Ureter (tissue), 1 donor: ENCODE data around the gene RNF112. TPM values are rescaled to one million over a fixed set of nuclear protein-coding genes. Genes with fewer than 3 reads are reported as not detected.

Source experiments
- DNase-seq: peaks from one replicate; pipeline ENCODE4 v3.0.0-alpha.2; 2020; ENCODE audit warnings: low spot score
- total RNA-seq: library from RNA; stranded (reverse); gene quantifications from one replicate; pipeline ENCODE4 v1.2.4, GENCODE V29; 2023
- donor health status: DM: yes; HTN: yes; CAD: no.

RNF112 gene, protein sequence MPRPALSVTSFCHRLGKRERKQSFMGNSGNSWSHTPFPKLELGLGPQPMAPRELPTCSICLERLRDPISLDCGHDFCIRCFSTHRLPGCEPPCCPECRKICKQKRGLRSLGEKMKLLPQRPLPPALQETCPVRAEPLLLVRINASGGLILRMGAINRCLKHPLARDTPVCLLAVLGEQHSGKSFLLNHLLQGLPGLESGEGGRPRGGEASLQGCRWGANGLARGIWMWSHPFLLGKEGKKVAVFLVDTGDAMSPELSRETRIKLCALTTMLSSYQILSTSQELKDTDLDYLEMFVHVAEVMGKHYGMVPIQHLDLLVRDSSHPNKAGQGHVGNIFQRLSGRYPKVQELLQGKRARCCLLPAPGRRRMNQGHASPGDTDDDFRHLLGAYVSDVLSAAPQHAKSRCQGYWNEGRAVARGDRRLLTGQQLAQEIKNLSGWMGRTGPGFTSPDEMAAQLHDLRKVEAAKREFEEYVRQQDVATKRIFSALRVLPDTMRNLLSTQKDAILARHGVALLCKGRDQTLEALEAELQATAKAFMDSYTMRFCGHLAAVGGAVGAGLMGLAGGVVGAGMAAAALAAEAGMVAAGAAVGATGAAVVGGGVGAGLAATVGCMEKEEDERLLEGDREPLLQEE
- total RNA-seq = 20.7 TPM

DNA sequence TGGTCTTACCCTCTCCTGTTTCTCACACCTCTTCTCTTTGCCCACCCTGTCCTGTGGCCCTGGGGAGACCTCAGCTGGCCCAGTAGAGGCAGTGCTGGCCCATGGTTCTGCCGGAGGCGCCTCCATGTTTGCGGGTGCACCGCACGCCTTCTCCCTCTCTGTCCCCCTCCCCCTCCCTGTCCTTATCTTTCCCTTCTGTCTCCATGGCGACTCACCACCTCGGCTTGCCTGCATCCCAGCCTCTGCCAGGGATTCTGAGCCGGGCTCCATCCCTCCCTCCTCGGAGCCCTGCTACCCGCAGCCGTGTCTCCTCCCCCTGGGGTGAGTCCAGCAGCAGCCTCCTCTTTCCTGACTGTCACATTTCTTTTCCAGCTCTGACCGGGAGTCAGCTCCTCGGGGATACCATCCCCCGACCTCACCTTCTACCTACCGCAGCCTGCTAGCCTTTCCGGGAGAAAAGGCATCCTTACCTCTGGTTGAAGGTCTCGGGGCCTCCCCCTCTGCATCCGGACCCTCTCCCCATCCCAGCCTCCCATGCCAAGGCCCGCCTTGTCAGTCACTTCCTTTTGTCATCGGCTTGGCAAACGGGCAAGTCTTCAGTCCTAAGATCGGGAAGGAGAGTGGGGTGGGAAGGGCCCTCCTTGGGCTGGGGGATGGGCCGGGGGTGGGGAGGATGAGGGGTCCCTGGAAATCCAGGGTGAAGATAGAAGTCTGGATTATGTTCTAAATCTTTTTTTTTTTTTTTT, at the start of gene RNF112:
Gene RNF112 (plus strand): TSS at position 358 of the 746 bp plus-strand sequence. CDS start 177 bp downstream, at position 535.
- DNase-seq = no peak

DNA sequence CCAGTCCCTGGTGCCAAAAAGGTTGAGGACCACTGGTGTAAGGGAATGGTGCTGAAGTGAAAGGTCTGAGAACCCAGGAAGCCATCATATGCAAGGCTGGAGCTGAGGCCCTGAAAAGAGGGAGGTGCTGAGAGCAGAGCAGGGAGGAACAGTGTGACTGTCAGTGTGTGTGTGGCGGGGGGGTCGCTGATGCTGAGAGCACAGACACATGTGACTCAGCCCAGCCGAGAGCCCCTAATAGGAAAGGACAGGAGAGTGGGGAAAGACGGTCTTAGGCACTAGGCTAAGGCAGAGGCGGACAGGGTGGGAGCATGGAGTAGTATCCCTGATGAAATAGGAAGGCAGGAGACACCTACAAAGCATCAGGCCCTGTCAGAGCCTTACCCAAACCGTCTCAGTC, 49.7 kb upstream of the RNF112 start:
- no peak for DNase-seq

DNA sequence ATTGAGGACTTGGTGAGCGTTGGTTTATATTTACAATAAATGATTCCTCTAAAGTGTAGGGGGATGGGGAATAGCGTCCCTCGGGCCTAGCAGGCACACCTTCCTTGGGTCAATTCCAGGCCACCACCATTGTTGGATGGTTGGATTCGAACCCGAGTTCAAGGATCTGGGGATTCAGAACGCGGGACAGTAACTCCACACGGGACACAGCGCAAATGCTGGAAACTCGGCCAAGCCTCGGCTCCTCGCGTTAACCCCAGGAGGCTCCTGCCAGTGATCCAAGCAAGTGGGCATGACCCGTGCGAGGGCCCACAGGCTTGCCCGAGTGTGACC, 49.1 kb upstream of the RNF112 start:
- no peak for DNase-seq

DNA sequence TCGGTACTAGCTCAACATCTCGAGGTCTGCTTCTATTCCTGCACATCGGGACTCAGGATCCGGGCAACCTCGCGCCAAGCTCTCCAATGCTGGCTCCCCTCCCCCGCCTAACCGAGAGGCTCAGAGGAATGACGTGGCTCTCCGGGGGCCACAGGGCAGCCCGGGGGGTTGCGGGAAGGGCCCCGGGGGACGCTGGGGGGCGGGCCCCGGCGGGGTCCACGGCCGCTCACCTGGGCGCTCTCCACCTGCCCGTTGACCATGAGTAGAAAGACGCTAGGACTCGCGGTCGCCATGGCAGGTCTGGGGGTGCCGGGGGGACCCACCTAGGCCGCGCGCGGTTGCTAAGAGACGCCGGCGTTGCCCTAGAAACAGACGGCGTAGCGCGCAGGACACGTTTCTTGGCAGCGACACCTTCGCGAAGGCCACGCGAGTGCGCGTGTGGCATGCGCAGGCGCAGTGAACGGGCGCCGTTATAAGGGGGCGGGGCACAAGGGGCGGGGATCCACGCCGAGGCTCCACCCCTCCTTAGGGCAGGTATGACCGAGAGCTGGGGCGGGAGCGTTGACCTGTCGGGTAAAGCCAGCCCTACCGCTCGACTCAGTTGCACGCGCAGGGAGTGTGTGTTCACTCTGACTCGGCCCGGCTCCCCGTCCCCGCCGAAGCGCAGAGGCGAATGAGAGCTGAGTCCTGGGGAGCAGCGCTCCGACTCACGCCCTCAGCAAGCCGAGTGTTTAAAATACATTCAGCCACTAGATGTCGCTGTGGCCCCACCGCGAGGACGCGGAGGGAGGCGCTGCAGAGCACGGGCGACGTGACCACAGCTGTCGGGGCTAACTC, 48.5 kb upstream of the RNF112 start, which contains the start of gene B9D1:
Gene B9D1 (minus strand): TSS at position 447 of the 837 bp plus-strand sequence. CDS start 154 bp downstream, at position 293.
- peak; percentile 95 for DNase-seq

DNA sequence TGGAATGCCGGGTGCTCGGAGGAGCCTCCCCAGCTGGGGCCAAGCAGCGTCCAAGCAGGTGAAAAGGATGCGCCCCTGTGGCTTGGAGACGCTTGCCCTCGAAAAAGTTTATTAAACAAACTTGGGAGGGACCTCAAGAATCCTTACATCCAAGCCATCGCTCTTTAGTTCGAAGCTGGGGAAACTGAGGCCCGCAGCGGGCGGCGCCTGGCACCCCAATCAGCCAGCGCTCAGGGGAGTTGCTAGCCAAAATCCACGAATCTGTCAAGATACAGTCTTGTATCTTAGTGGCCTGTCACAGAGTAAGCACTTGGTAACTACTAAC, 48.0 kb upstream of the RNF112 start:
- no peak for DNase-seq

DNA sequence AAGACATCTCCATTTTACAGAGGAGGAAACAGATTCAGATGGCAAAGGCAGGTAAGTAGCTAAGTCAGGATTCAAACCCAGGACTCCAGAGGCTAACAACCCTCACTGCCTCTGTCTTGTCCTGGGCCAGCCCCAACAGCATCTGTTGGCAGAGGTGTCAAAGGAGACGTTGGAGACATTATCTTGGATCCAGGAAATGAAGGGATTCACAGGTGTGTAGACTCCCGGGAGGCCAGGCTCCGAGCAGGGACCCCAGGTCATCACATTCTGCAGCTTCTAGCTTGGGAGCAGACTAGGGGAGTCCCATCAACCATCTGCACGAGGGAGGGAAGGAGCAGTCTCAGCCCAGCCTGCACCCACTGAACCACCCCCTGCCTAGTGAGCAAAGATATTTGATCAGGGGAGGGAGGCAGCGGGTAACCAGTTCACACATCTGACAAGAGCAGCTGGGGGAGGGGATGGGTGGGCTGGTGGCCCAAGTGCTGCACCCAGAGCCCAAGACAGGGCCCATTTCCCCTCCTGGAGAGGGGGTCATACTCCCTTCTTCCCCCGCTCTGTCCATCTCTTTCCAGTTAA, 47.5 kb upstream of the RNF112 start:
- DNase-seq = no peak

DNA sequence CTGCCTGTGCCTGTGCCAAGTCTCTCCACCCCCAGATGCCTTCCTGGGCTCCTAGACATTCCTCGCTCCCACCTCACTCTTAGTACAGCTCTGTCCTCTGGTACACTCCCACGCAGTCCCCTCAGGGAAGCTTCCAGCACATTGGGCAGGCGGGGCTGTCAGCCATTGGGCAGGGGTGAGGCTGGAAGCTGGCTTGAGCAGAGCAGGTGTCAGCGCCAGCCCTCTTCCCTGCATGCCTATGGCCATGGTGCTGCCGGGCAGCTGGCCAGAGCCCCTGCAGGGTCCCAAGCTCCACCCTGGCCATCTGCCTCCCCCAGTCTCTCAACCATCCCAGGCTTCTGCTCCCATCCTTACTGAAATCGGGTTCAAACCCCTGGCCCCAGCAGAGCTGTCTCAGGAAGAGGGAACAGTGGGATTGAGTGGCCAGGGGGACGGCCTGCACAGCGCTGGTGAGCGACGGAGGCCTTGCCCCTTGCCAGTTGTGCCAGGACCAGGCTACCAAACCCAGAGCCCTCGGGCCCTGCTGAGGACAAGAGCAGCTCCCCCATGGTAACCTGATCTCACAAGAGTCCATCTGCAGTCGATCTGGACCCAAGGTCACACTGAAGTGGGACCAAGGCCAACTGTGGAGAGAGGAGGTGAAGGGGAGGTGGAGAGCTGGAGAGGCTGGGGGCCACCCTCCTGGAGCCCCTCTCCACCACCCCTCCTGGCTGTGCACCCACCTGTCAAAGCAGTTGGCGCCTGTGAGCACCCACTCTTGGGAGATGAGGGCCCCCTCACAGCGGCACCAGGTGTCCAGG, 46.1 kb upstream of the RNF112 start:
- DNase-seq = no peak

DNA sequence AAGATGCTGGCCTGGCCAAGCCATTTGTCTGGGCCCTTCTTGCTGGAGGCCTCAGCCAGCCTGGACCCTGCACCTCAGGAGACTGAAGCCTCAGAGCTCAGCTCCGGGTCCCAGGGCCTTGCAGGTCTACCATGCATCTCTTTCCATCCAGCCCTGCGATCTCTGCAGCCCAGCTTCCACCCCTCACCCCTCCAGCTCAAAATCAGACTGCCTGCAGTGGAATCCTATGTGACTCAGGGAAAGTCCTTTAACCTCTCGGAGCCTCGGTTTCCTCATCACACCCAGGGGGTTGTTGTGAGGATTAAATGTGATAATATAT, 45.6 kb upstream of the RNF112 start:
- no peak for DNase-seq

DNA sequence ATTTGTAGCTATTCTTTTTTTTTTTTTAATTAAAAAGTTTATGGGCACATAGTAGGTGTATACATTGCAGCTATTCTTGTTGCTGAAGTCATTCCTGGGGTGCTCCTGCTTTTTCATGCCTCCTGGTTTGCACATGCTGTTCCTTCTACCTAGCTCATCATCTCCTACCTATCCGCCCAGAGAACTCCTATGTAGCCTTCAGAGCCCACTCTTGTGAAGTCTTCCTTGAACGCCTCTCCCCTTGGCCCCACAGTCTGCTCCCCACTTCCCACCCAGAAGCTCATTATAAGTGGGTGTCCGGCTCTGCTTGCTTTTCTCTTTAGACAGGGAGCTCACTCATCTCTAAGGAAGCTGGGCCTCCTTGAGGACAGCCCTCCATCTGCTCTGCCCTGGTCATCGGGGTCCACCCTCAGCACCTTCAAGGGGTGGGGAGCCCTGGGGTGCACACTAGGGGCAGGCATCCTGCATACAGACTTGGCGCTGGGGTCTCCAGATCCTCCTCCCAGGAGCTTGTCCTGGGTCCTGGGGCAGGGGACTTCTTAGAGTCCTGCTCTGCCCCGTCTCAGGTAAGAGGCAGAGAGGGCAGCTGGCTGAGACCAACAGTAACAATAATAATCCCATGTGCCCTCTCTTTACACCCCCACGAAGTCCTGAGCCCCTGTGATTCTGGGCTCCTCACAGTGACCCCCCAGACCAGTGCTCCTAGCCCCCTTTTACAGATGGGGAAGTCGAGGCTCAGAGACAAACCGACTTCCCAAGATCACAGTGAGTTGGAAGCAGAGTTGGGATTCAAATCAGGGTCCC, 45.0 kb upstream of the RNF112 start:
- no peak for DNase-seq

DNA sequence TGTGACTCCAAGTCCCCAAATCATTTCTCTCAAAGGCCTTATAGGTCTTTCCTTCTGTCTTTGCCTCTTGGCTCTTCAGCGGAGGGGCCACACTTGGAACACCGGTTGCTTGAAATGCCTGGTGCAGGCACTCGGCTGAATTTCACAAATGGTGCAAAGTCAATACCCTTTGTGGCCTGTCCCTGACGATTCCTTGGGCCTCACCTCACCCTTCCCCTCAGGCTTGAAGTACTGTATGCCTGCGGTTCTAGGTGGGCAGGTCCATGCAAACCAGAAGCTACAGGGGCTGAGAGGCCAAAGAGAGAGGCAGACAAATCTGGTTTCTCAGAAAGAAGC, 44.4 kb upstream of the RNF112 start:
- DNase-seq = no peak

DNA sequence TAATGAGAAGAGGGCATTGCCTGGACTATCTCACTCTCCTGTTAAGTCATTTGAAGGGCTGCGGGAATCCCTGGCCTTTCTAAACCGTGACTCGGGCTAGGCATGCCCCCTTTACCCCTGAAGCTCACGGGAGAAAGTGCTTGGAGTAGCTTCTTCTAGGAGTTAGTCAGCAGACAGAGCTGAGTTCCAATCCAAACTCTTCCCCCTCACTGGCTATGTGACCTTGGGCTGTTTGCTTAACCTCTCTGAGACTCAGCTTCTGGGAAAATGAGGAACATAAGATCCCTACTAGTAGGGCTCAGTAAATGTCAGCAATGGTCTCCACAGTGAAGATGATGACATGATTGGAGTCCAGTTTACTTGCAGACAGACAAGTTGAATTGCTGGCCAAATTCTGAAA, 42.8 kb upstream of the RNF112 start:
- DNase-seq = no peak

DNA sequence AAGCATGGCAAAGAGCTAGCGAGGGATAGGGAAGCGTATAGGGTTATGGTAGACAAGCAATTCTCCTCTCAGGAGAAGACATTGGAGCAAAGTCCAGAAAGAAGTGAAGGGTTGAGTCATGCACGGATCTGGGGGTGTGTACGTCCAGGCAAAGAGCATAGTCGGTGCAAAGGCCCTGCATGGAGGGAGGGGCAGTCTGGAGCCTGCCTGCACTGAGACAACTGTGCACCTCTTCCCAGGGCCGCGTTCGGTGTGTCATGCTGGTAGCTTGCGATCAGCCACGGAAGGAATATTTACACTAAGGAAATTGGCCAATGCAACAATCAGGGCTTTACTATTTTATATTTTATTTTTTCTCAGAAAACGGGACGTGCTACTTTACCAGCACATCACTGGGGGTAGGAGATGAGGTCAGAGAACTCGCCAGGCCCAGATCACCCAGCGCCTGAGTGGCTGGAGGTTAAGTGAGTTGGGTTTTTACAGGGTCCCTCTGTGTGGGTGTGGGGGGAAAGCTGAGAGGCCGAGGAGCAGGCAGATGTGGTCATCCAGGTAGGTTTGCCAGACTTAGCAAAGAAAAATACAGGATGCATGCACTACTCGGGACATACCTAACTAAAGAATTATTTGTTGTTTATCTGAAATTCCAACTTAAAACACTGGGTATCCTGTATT, 41.8 kb upstream of the RNF112 start:
- no peak for DNase-seq

DNA sequence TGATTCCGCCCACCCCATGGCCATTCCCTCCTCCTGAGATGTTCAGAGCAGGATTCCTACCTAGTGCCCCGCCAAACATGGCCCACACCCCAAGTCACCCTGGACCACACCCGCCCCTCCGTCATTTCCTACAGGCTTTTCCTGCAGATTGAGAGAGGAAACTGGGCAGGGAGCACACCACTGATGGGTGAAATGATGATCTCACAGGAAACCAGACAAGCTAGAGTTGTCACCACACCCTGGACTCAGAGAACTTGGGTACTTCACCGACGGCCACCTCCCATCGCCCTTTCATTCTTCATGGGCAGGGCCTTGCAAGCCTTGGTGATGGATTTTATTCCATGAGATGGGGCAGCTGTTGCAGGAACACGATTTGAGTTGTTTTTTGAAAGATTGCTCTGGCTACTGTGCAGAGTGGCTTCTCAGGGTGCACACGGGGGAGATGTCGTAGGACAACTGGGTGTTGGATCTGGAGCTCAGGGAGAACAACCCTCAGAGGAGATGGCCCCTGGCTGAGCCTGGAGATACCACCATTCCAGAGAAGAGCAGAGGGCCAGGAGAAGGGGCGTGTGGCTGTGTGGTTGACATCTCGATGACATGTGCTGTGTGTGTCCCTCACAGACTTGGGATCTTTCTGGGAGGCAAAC, 41.1 kb upstream of the RNF112 start:
- DNase-seq = no peak

DNA sequence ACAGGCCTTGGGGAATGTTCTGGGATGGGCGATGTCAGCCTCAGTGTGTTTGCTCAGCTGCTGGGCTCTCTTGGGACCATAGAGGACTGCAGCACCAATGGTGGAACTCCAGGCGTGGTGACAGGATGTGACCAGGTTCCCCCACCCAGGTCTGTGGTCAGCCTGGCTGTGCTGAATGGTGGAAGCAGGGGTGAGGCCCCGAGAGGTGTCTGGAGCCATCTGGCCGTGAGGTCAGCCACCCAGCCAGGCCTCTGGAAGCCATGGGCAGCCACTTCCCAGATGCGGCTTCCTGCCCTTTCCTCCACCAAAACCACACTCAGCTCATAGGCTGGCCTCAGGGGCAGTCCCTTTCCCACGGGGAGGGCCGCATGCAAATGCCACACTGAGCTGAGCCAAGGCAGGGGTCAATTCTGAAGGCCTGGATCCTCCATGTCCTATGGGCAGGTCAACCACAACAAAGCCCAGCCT, 40.5 kb upstream of the RNF112 start:
- DNase-seq = no peak

DNA sequence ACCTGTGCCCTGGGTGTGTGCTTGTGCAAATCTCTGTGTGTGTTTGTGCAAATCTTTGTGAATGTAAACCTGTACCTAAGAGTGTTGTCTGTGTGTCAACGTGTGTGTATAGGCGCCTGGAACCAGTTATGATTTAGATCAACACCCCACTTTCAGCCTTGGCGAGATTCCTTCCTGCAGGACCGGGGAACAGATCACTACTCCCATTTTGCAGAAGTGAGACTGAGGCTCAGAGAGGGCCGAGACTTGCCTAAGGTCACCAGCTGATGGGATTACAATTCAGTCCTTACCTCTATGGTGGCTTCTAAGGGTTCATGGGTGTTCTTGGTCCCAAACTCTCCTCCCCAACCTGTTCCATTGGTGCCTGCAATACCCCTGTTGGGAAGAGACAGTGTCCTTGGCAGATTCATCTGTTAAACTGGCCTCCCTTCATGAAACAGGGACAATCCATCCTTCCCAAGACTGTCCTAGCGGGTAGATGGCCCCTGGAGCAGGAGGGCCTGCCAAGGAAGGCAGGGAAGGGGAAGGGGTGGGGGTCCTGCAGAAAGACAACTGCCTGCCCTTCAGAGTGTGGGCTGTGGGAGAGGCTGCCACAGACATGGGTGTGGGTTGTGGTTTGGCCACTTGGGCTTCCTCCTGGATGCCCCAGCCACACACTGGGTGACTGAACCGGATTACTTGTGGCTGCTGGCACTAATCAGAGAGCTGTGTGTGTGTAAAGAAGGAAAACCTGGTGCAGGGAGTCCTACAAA, 39.6 kb upstream of the RNF112 start:
- DNase-seq = no peak

DNA sequence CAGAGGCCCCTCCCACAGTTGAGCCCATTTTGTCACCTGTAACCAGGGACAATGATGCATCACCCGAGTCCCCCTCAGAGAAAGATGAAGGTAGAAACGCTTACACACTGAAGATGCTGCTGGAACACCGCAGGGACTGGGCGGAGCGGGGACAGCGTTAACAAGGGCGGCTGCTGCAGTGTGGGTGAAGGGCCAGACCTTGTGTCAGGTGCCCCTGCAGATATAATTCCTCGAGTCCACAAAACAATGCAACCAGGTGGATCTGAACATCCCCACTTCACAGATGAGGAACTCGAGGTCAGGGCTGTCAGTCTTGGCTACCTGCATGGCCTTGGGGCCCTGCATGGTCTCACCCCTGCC, 39.0 kb upstream of the RNF112 start:
- peak; percentile 30 for DNase-seq

DNA sequence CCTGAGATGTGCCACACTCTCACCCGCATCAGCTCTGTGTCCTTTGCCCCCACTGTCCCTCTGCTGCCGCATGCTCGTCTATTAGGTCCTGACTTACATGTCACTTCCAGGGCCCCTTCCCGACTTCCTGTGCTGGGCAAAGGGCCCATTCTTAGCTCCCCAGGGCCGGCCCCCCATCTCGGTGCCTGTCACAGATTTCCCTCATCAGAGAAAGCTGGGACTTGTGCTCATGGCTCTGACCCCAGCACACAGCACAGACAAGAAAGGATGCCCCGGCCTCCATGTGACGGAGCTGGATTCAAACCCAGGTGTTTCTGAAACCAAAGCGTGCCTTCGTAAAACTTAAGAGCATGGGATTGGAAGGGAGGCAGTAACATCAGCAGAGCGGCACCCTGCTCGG, 38.6 kb upstream of the RNF112 start:
- DNase-seq = peak; percentile 29

DNA sequence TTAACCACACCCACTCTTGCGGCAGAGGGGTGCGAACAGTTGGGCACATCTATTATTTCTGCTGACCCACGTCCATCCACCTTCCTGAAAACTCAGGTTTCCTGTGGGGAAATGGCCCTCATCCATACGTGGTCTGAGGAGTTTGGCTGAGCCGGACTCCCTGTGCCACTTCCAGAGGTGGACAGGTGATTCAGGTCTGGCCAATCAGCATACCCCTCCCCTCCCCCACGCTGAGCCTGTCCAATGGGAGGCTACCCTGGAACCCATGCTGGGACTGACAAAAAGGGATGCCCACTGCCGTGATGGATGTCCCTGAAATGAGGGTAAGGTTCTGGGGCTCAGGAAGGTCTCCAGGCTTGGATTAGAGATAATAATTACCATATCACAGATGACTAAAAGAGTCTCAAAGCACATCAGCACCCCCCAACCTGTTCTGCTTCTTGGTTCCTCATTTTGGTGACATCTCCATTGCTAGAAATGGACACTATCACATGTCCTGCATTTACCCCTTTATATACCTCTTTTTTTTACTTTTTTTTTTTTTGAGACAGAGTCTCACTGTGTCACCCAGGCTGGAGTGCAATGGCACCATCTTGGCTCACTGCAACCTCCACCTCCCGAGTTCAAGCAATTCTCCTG, 38.0 kb upstream of the RNF112 start:
- DNase-seq = no peak
